Liver (tissue), 9 donors: ENCODE data around the gene HLTF. TPM values are rescaled to one million over a fixed set of nuclear protein-coding genes. Genes with fewer than 3 reads are reported as not detected.

Source experiments
- DNase-seq: peaks from one replicate; pipeline ENCODE4 v3.0.0-alpha.2; 2017; ENCODE audit warnings: low spot score
- H3K27ac ChIP-seq, 2 donors: one replicate each; pipeline ENCODE4 v1.7.0; 2013; ENCODE audit warnings: inconsistent platforms in 2 of 2, low read length in 2 of 2, control low read depth in 1 of 2, low read depth in 1 of 2, mild to moderate bottlenecking in 1 of 2
- H3K27me3 ChIP-seq, 4 donors: one replicate each; pipeline versions ENCODE4 v1.6.1 to v1.7.0; 2013; ENCODE audit warnings: low read length in 3 of 4, inconsistent platforms in 1 of 4, mild to moderate bottlenecking in 1 of 4, moderate library complexity in 1 of 4; ENCODE audit not compliant: control insufficient read depth in 4 of 4, insufficient read depth in 4 of 4
- H3K36me3 ChIP-seq, 4 donors: one replicate each; pipeline versions ENCODE4 v1.6.1 to v1.7.0; 2013; ENCODE audit warnings: low read length in 3 of 4, mild to moderate bottlenecking in 3 of 4, low read depth in 1 of 4, moderate library complexity in 1 of 4; ENCODE audit not compliant: control insufficient read depth in 4 of 4, insufficient read depth in 3 of 4
- H3K4me1 ChIP-seq, 4 donors: one replicate each; pipeline versions ENCODE4 v1.6.1 to v1.7.0; 2013; ENCODE audit warnings: low read length in 3 of 4, mild to moderate bottlenecking in 3 of 4, moderate library complexity in 1 of 4; ENCODE audit not compliant: control insufficient read depth in 4 of 4, insufficient read depth in 4 of 4
- H3K4me3 ChIP-seq, 3 donors: one replicate each; pipeline versions ENCODE4 v1.6.1 to v1.7.0; 2013; ENCODE audit warnings: low read length in 3 of 3, control low read depth in 1 of 3, low read depth in 1 of 3, mild to moderate bottlenecking in 1 of 3
- H3K9ac ChIP-seq, 2 donors: one replicate each; pipeline ENCODE4 v1.7.0; 2013; ENCODE audit warnings: low read length in 2 of 2, mild to moderate bottlenecking in 2 of 2, moderate library complexity in 2 of 2, control low read depth in 1 of 2, low read depth in 1 of 2
- H3K9me3 ChIP-seq, 4 donors: one replicate each; pipeline versions ENCODE4 v1.6.1 to v1.7.0; 2013; ENCODE audit warnings: low read length in 3 of 4; ENCODE audit not compliant: control insufficient read depth in 4 of 4
- EGR1 ChIP-seq, 2 donors: IDR thresholded peaks; 2 replicates each; pipeline ENCODE4 v1.6.1; 2016 to 2018; ENCODE audit warnings: antibody characterized with exemption in 2 of 2, low read depth in 2 of 2
- FOXA1 ChIP-seq: IDR thresholded peaks from 2 replicates; pipeline ENCODE4 v1.6.1; 2016; ENCODE audit warnings: antibody characterized with exemption
- FOXA2 ChIP-seq: IDR thresholded peaks from 2 replicates; pipeline ENCODE4 v1.6.1; 2016; ENCODE audit warnings: antibody characterized with exemption
- GABPA ChIP-seq, 2 donors: IDR thresholded peaks in 1 of 2; conservative IDR thresholded peaks in 1 of 2; 2 replicates each; pipeline ENCODE4 v1.6.1; 2016; ENCODE audit warnings: antibody characterized with exemption in 2 of 2, mild to moderate bottlenecking in 1 of 2, moderate library complexity in 1 of 2
- HNF4A ChIP-seq, 2 donors: conservative IDR thresholded peaks; 2 replicates each; pipeline ENCODE4 v1.6.1; 2016; ENCODE audit warnings: antibody characterized with exemption in 2 of 2, mild to moderate bottlenecking in 2 of 2
- HNF4G ChIP-seq: IDR thresholded peaks from 2 replicates; pipeline ENCODE4 v1.6.1; 2016; ENCODE audit warnings: antibody characterized with exemption
- JUND ChIP-seq, 2 donors: IDR thresholded peaks; 2 replicates each; pipeline ENCODE4 v1.6.1; 2016; ENCODE audit warnings: antibody characterized with exemption in 2 of 2
- NR2F2 ChIP-seq: IDR thresholded peaks from 2 replicates; pipeline ENCODE4 v1.6.1; 2016; ENCODE audit warnings: antibody characterized with exemption
- RAD21 ChIP-seq, 2 donors: IDR thresholded peaks; 2 replicates each; pipeline ENCODE4 v1.6.1; 2016; ENCODE audit warnings: antibody characterized with exemption in 2 of 2, mild to moderate bottlenecking in 2 of 2
- RXRA ChIP-seq, 2 donors: IDR thresholded peaks; 2 replicates each; pipeline ENCODE4 v1.6.1; 2017 to 2018; ENCODE audit warnings: antibody characterized with exemption in 2 of 2, mild to moderate bottlenecking in 1 of 2
- SP1 ChIP-seq: IDR thresholded peaks from 2 replicates; pipeline ENCODE4 v1.6.1; 2018; ENCODE audit warnings: antibody characterized with exemption, mild to moderate bottlenecking
- TAF1 ChIP-seq: conservative IDR thresholded peaks from 2 replicates; pipeline ENCODE4 v1.6.1; 2016; ENCODE audit warnings: antibody characterized with exemption, mild to moderate bottlenecking
- YY1 ChIP-seq: IDR thresholded peaks from 2 replicates; pipeline ENCODE4 v1.6.1; 2016; ENCODE audit warnings: antibody characterized with exemption, mild to moderate bottlenecking
- WGBS: extraction: QIAGEN DNeasy Blood & Tissue Kit; methylation state at CpG from one replicate; pipeline ENCODE4 v1.1.7; 2013; 5-methylcytosine and 5-hydroxymethylcytosine counted together
- polyA plus RNA-seq, 2 donors: library from polyadenylated mRNA; stranded (reverse) in 1 of 2; unstranded in 1 of 2; fragments of 200-250 nt in 1 of 2; fragments of >200 nt in 1 of 2; fragmentation: Nextera tagmentation in 1 of 2; extraction: Ambion mirVana in 1 of 2; gene quantifications; one replicate each; pipeline versions ENCODE4 v1.2.1 to v1.2.3, GENCODE V29; 2013 to 2015
- total RNA-seq, 2 donors: library from RNA; depleted of rRNA; stranded (reverse); fragments of >200 nt; gene quantifications; one replicate each; pipeline ENCODE4 v1.2.3, GENCODE V29; 2014
- TF ChIP-seq, protein P1 (sequence below): fragments of 150-350 bp; IDR thresholded peaks from 2 replicates; pipeline ENCODE4 v1.5.1; 2017; ENCODE audit warnings: improper control_type of control experiment, low read depth, low read length; ENCODE audit not compliant: missing input control
- TF ChIP-seq, protein P2 (sequence below): IDR thresholded peaks from 2 replicates; pipeline ENCODE4 v1.6.1; 2016; ENCODE audit warnings: antibody characterized with exemption, mild to moderate bottlenecking
- TF ChIP-seq, protein P3 (sequence below): IDR thresholded peaks from 2 replicates; pipeline ENCODE4 v1.6.1; 2016; ENCODE audit warnings: antibody characterized with exemption
- TF ChIP-seq, protein P4 (sequence below): IDR thresholded peaks from 2 replicates; pipeline ENCODE4 v1.6.1; 2016; ENCODE audit warnings: antibody characterized with exemption
- TF ChIP-seq, protein P5 (sequence below): IDR thresholded peaks from 2 replicates; pipeline ENCODE4 v1.6.1; 2016; ENCODE audit warnings: antibody characterized with exemption
- donor health status: healthy.
- donor health status: healthy.
- donor health status: healthy.
- donor health status: healthy.
- donor health status: healthy.

Gene HLTF
- total and polyA plus RNA-seq, 4 donors = 4.1 to 31.7 (median 17.0) TPM

DNA sequence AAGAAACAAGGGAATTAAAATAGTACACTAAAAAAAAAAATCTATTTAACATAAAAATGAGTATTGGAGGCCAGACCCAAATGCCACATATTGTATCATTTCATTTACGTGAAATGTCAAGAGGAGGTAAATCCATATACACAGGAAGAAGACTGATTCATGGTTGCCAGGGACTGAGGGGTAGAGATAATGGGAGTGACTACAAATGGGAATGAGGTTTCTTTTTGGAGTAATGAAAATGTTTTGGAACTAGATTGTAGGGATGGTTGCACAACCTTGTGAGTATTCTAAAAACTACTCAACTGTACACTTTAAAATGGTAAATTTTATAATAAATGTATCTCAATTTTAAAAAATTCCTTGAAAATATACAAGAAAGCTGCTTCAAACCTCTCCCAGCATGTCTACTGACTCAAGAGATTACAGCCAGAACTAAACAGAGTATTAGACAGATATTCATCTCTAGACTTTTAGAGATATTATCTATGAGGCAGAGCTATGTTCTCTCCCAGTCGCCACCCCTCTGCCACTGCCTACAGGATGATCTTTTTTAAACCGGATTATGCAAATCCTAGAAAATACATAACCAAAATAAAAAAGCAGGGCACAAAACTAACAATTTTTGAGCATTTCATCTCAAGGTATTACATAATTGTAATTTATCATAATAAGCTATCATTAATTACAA, 6.2 kb downstream of the HLTF start (continued):
- TF ChIP-seq HNF4G = no peak
- TF ChIP-seq HNF4A (conservative IDR thresholded peaks at IDR 0.05) = no peak
- TF ChIP-seq, protein P1, sequence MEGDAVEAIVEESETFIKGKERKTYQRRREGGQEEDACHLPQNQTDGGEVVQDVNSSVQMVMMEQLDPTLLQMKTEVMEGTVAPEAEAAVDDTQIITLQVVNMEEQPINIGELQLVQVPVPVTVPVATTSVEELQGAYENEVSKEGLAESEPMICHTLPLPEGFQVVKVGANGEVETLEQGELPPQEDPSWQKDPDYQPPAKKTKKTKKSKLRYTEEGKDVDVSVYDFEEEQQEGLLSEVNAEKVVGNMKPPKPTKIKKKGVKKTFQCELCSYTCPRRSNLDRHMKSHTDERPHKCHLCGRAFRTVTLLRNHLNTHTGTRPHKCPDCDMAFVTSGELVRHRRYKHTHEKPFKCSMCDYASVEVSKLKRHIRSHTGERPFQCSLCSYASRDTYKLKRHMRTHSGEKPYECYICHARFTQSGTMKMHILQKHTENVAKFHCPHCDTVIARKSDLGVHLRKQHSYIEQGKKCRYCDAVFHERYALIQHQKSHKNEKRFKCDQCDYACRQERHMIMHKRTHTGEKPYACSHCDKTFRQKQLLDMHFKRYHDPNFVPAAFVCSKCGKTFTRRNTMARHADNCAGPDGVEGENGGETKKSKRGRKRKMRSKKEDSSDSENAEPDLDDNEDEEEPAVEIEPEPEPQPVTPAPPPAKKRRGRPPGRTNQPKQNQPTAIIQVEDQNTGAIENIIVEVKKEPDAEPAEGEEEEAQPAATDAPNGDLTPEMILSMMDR = no peak
- TF ChIP-seq FOXA1 = no peak
- no peak for TF ChIP-seq RAD21 (IDR thresholded peaks at IDR 0.05)

DNA sequence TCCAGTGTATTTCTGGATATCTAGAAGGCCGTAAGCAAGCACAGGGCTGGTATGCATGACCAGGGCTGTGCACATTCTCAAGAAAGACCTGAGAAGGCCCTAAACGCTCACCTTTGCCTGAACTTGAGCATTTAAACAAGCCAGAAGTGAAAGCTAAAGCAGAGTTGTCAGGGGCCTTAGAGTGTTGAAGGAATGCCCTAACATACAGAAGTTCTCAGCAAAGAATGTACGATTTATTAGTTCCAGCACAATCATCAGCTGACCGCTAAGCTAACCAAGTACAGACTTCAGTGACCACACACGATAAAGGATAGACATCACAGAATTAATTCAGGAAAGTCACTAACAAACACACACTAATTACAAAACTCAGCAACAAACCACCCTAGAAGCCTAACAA, 8.7 kb downstream of the HLTF start:
- H3K27ac ChIP-seq = no peak overlapping the region
- DNase-seq = no peak

More for the DNA sequence above, 8.7 kb downstream of the HLTF start:
- Histone ChIP-seq H3K9ac (no peak overlapping the region), H3K9me3 (no peaks in the 10 kb centered on the region), H3K27me3 (no peaks in the 10 kb centered on the region), H3K4me3 (no peak overlapping the region), H3K4me1 (no peaks in the 10 kb centered on the region), H3K36me3 (peaks cover 0 to 14% (median 4%) of the 10 kb centered on the region in 4 donors)
- TF ChIP-seq NR2F2 (no peak), RXRA (IDR thresholded peaks at IDR 0.05) (no peak), HNF4A (conservative IDR thresholded peaks at IDR 0.05) (no peak), HNF4G (no peak), JUND (IDR thresholded peaks at IDR 0.05) (no peak), GABPA (IDR thresholded peaks at IDR 0.05 in 1 of 2, conservative IDR thresholded peaks at IDR 0.05 in 1 of 2) (no peak), TAF1 (no peak), SP1 (no peak), FOXA1 (no peak), YY1 (no peak), FOXA2 (no peak), EGR1 (IDR thresholded peaks at IDR 0.05; ENCODE audit: low read depth in 2 of 2) (no peak), RAD21 (IDR thresholded peaks at IDR 0.05) (no peak)
- TF ChIP-seq, protein P2, sequence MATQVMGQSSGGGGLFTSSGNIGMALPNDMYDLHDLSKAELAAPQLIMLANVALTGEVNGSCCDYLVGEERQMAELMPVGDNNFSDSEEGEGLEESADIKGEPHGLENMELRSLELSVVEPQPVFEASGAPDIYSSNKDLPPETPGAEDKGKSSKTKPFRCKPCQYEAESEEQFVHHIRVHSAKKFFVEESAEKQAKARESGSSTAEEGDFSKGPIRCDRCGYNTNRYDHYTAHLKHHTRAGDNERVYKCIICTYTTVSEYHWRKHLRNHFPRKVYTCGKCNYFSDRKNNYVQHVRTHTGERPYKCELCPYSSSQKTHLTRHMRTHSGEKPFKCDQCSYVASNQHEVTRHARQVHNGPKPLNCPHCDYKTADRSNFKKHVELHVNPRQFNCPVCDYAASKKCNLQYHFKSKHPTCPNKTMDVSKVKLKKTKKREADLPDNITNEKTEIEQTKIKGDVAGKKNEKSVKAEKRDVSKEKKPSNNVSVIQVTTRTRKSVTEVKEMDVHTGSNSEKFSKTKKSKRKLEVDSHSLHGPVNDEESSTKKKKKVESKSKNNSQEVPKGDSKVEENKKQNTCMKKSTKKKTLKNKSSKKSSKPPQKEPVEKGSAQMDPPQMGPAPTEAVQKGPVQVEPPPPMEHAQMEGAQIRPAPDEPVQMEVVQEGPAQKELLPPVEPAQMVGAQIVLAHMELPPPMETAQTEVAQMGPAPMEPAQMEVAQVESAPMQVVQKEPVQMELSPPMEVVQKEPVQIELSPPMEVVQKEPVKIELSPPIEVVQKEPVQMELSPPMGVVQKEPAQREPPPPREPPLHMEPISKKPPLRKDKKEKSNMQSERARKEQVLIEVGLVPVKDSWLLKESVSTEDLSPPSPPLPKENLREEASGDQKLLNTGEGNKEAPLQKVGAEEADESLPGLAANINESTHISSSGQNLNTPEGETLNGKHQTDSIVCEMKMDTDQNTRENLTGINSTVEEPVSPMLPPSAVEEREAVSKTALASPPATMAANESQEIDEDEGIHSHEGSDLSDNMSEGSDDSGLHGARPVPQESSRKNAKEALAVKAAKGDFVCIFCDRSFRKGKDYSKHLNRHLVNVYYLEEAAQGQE = no peak
- TF ChIP-seq, protein P1 = no peak
- TF ChIP-seq, protein P3, sequence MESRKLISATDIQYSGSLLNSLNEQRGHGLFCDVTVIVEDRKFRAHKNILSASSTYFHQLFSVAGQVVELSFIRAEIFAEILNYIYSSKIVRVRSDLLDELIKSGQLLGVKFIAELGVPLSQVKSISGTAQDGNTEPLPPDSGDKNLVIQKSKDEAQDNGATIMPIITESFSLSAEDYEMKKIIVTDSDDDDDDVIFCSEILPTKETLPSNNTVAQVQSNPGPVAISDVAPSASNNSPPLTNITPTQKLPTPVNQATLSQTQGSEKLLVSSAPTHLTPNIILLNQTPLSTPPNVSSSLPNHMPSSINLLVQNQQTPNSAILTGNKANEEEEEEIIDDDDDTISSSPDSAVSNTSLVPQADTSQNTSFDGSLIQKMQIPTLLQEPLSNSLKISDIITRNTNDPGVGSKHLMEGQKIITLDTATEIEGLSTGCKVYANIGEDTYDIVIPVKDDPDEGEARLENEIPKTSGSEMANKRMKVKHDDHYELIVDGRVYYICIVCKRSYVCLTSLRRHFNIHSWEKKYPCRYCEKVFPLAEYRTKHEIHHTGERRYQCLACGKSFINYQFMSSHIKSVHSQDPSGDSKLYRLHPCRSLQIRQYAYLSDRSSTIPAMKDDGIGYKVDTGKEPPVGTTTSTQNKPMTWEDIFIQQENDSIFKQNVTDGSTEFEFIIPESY = no peak
- TF ChIP-seq, protein P4, sequence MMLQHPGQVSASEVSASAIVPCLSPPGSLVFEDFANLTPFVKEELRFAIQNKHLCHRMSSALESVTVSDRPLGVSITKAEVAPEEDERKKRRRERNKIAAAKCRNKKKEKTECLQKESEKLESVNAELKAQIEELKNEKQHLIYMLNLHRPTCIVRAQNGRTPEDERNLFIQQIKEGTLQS = no peak
- TF ChIP-seq, protein P5, sequence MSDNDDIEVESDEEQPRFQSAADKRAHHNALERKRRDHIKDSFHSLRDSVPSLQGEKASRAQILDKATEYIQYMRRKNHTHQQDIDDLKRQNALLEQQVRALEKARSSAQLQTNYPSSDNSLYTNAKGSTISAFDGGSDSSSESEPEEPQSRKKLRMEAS = no peak
- 95% methylated on average over 5 of the region's 5 CpGs for WGBS
